Vagina (tissue), 2 donors: ENCODE results near the gene STIM2. TPM values are rescaled to one million over a fixed set of nuclear protein-coding genes. Genes with fewer than 3 reads are reported as not detected.

ENCODE experiments used
- DNase-seq, 2 donors: peaks; one replicate each; pipeline ENCODE4 v3.0.0-alpha.2; 2017; ENCODE audit errors: extremely low spot score in 2 of 2
- H3K27ac ChIP-seq: fragments of 200-600 bp; sonication (generic); one replicate; pipeline ENCODE4 v1.5.1; 2019
- H3K27me3 ChIP-seq: fragments of 200-600 bp; sonication (generic); one replicate; pipeline ENCODE4 v1.5.1; 2019
- H3K36me3 ChIP-seq, 2 donors: fragments of 200-600 bp; sonication (generic); one replicate each; pipeline ENCODE4 v1.5.1; 2017 to 2019
- H3K4me1 ChIP-seq: fragments of 200-600 bp; sonication (generic); one replicate; pipeline ENCODE4 v1.5.1; 2019
- H3K4me3 ChIP-seq, 2 donors: fragments of 200-600 bp; sonication (generic); 1 replicate in 1 of 2; 2 replicates in 1 of 2; pipeline ENCODE4 v1.5.1; 2016 to 2019
- H3K9me3 ChIP-seq: fragments of 200-600 bp; sonication (generic); one replicate; pipeline ENCODE4 v1.5.1; 2019
- CTCF ChIP-seq, 3 experiments: fragments of 450-650 bp in 2 of 3; fragments of 200-600 bp in 1 of 3; sonication (generic) in 1 of 3; IDR thresholded peaks; one replicate each; pipeline ENCODE4 v1.5.1; 2017 to 2019; ENCODE audit warnings: antibody characterized with exemption in 3 of 3, mild to moderate bottlenecking in 2 of 3, moderate library complexity in 2 of 3
- POLR2A ChIP-seq, 2 donors: fragments of 450-650 bp; IDR thresholded peaks; one replicate each; pipeline ENCODE4 v1.6.1; 2017; ENCODE audit warnings: antibody characterized with exemption in 2 of 2, mild to moderate bottlenecking in 2 of 2, moderate library complexity in 2 of 2
- POLR2AphosphoS5 ChIP-seq, 2 donors: sonication (generic); formaldehyde crosslinking; IDR thresholded peaks; one replicate each; pipeline ENCODE4 v1.9.0; 2017; ENCODE audit warnings: antibody characterized with exemption in 2 of 2, mild to moderate bottlenecking in 2 of 2, low read depth in 1 of 2; ENCODE audit not compliant: insufficient read depth in 1 of 2
- intact Hi-C: fragments of 100-400 bp; cut with DNase I; formaldehyde crosslinking; loops from one replicate; pipeline ENCODE4 v1.15.1; 2023
- total RNA-seq: library from RNA; depleted of rRNA; stranded (reverse); fragments of >200 nt; gene quantifications from one replicate; pipeline ENCODE4 v1.2.3, GENCODE V29; 2016

Gene STIM2
- total RNA-seq, 1 donor from 2014 or later = 39.5 TPM

- Histone ChIP-seq H3K4me1 (no peaks in the 10 kb centered on the region), H3K4me3 (no peak overlapping the region), H3K36me3 (no peaks in the 10 kb centered on the region), H3K9me3 (no peaks in the 10 kb centered on the region), H3K27me3 (no peaks in the 10 kb centered on the region), H3K27ac (no peak overlapping the region)
- no peak for DNase-seq
- TF ChIP-seq POLR2AphosphoS5 (IDR thresholded peaks at IDR 0.05; ENCODE audit: insufficient read depth in 1 of 2, low read depth in 1 of 2) = no peak
- no peak for TF ChIP-seq POLR2A (IDR thresholded peaks at IDR 0.05)
- no peak for TF ChIP-seq CTCF (IDR thresholded peaks at IDR 0.05)
- intact Hi-C loops = no loop called here
Observed at GRCh38 chr4:26907731-26908599, 47.3 kb downstream of the STIM2 start.

GRCh38 chr4:26909369-26909768, 48.7 kb downstream of the STIM2 start:
- Histone ChIP-seq H3K4me3 (no peak overlapping the region), H3K27me3 (no peaks in the 10 kb centered on the region), H3K27ac (no peak overlapping the region), H3K9me3 (no peaks in the 10 kb centered on the region), H3K4me1 (no peaks in the 10 kb centered on the region), H3K36me3 (no peaks in the 10 kb centered on the region)
- intact Hi-C loops = no loop called here
- DNase-seq = no peak
- TF ChIP-seq POLR2AphosphoS5 (IDR thresholded peaks at IDR 0.05; ENCODE audit: insufficient read depth in 1 of 2, low read depth in 1 of 2) = no peak
- no peak for TF ChIP-seq CTCF (IDR thresholded peaks at IDR 0.05)
- no peak for TF ChIP-seq POLR2A (IDR thresholded peaks at IDR 0.05)

GRCh38 chr4:26911254-26911653, 50.6 kb downstream of the STIM2 start:
- intact Hi-C loops = no loop called here
- TF ChIP-seq POLR2AphosphoS5 (IDR thresholded peaks at IDR 0.05; ENCODE audit: insufficient read depth in 1 of 2, low read depth in 1 of 2) (no peak), CTCF (IDR thresholded peaks at IDR 0.05) (no peak), POLR2A (IDR thresholded peaks at IDR 0.05) (no peak)
- no peak for DNase-seq

GRCh38 chr4:26912069-26912468, 51.4 kb downstream of the STIM2 start:
- intact Hi-C loops = no loop called here
- H3K9me3 ChIP-seq = no peaks in the 10 kb centered on the region
- TF ChIP-seq POLR2AphosphoS5 (IDR thresholded peaks at IDR 0.05; ENCODE audit: insufficient read depth in 1 of 2, low read depth in 1 of 2) (no peak), CTCF (IDR thresholded peaks at IDR 0.05) (no peak), POLR2A (IDR thresholded peaks at IDR 0.05) (no peak)
- no peak overlapping the region for H3K27ac ChIP-seq
- no peak overlapping the region for H3K4me3 ChIP-seq
- H3K27me3 ChIP-seq = no peaks in the 10 kb centered on the region
- no peaks in the 10 kb centered on the region for H3K36me3 ChIP-seq
- no peaks in the 10 kb centered on the region for H3K4me1 ChIP-seq
- DNase-seq = no peak

More at GRCh38 chr4:26911254-26911653, 50.6 kb downstream of the STIM2 start:
- Histone ChIP-seq H3K36me3 (no peaks in the 10 kb centered on the region), H3K4me1 (no peaks in the 10 kb centered on the region), H3K27ac (no peak overlapping the region), H3K27me3 (no peaks in the 10 kb centered on the region), H3K4me3 (no peak overlapping the region), H3K9me3 (no peaks in the 10 kb centered on the region)

GRCh38 chr4:26912810-26913209, 52.2 kb downstream of the STIM2 start:
- no peak for DNase-seq
- Histone ChIP-seq H3K27me3 (no peaks in the 10 kb centered on the region), H3K4me1 (no peaks in the 10 kb centered on the region), H3K9me3 (no peaks in the 10 kb centered on the region), H3K36me3 (no peaks in the 10 kb centered on the region), H3K27ac (no peak overlapping the region), H3K4me3 (no peak overlapping the region)
- TF ChIP-seq POLR2AphosphoS5 (IDR thresholded peaks at IDR 0.05; ENCODE audit: insufficient read depth in 1 of 2, low read depth in 1 of 2) (no peak), POLR2A (IDR thresholded peaks at IDR 0.05) (no peak), CTCF (IDR thresholded peaks at IDR 0.05) (no peak)
- intact Hi-C loops = no loop called here
